ENCODE measurements around the gene CCDC192.
"Not testable (repeated sequence)": the region's sequence is repeated elsewhere in the genome, so short reads cannot be mapped to it uniquely, and the experiment has no call there.

Gene CCDC192

GRCh38 chr5:127697894-127698600 is 5.1 kb upstream of the CCDC192 start:
- DNase-seq: no peak

GRCh38 chr5:127699416-127699815 is 3.8 kb upstream of the CCDC192 start:
- no peak for DNase-seq

DNA sequence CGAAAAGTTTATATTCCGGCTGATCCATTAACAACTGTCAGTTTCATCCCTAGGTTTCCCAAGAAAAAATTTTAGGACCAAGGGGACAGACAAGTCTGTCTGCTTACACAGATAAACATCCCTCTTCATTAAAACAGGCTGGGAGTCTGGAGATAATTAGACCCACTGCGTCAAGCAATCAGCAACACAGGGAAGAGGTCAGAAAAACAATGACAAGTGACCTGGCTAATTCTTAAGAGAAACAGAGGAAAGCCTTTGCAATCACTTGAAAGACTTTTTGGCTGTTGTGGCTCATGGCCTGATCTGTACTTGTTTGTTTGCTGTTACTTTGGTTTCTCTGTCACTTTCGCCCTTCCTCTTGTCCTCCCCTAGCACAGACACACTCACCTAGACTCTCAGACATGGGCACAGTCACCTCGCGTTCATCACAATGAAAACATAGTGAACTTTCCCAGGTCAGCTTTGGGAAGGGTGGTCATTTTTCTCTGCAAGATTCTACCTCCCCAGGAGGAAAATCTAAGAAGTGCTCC is 2.9 kb upstream of the CCDC192 start:
- no peak for DNase-seq

DNA sequence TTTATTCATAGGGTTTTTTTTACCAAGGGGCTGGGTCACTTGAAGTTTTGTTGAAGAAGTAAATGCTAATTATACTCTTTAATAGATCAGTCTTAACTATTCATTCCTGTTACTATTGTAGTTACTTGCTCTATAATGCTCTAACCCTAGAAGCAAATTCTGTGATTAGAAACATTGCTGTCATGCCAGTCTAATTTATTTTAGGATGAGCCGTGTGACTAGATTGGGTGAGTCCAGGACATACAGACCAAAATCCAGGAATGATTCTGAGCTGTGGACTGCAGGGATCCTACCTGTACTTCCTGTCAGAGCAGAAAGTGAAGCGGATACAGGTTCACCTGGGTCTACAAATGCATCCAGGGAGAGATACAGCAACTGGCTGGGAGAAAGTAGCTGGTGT is 757 bp upstream of the CCDC192 start:
- DNase-seq: no peak

GRCh38 chr5:127705120-127705892 is 2.1 kb downstream of the CCDC192 start:
- no peak for DNase-seq

DNA sequence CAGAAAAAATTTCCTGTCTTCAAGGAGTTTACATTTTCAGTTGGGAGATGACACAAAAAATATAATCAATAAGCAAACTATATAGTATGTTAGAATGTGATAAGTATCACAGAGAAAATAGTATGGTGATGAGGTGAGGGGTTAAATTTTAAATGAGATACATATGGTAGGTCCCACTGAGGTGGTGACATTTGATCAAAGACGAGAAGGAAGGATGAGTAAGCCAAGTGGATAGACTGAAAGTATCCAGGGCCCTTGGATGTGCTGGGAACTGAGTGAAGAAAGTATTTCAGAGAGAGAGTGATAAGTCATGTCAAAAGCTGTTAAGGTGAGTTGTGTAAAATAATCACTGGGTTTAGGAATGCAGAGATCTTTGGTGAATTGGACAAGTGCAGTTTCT is 3.5 kb downstream of the CCDC192 start:
- no peak for DNase-seq

GRCh38 chr5:127707209-127707608 is 4.0 kb downstream of the CCDC192 start:
- no peak for DNase-seq

DNA sequence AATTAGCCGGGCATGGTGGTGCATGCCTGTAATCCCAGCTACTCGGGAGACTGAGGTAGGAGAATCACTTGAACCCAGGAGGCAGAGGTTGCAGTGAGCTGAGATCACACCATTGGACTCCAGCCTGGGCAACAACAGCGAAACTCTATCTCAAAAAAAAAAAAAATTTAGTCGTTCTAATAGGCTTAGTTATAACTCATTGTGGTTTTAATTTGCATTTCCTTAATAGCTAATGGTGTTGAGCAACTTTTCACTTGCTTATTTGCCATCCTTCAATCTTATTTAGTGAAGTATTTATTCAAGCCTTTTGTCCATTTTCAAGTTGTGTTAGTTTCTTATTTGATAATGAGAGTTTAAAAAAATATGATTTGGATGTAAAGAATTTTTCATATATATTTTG is 9.9 kb downstream of the CCDC192 start:
- DNase-seq: not testable (repeated sequence)

DNA sequence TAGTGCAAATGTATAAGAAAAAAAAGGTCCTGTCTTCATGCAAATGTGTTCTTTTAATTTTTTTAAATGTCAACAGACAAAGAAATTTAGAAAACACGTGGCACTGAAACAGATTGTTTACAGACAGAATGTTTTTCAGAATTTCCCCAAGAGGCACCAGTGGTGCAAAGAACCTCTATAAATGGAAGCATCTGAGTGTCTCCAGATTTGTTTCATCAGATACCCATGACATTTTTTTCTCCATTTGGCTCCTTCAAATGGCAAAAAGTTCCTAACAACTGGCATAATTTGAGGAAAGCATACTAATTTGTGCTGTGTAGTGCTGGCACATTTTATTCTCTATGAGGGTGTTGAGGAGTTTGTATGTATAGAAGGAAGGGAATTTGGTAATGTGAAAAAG is 15.0 kb downstream of the CCDC192 start:
- no peak for DNase-seq

- DNase-seq: no peak
These were observed 20.4 kb downstream of the CCDC192 start for GRCh38 chr5:127723571-127723970.

GRCh38 chr5:127725673-127726072 is 22.5 kb downstream of the CCDC192 start:
- no peak for DNase-seq

DNA sequence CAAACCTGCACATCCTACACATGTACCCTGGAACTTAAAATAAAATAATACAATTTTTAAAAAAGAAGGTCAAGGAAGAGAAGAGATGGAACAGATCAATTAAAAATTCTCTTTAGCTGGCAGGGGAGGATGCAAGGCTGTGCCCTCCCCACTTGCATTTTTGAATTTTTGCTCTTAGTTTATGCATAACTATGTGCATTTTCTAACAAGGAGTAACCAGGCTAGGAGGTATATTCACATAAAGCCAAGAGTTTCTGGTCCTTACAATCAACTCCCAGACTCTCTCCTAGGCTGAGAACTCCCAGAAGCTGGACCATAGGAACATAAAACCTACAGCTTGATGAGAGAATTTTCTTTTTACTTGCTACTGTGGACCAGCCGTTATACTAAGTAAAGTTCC is 29.8 kb downstream of the CCDC192 start:
- no peak for DNase-seq

- not testable (repeated sequence) for DNase-seq
These were observed 36.2 kb downstream of the CCDC192 start for GRCh38 chr5:127739348-127739747.

GRCh38 chr5:127739807-127740384 is 36.7 kb downstream of the CCDC192 start:
- no peak for DNase-seq

GRCh38 chr5:127741412-127741811 is 38.2 kb downstream of the CCDC192 start:
- no peak for DNase-seq

GRCh38 chr5:127744241-127744640 is 41.0 kb downstream of the CCDC192 start:
- DNase-seq: no peak

- no peak for DNase-seq
These were observed 43.6 kb downstream of the CCDC192 start for GRCh38 chr5:127746756-127747155.

- DNase-seq: not testable (repeated sequence)
These were observed 49.5 kb downstream of the CCDC192 start for GRCh38 chr5:127752503-127753265.

DNA sequence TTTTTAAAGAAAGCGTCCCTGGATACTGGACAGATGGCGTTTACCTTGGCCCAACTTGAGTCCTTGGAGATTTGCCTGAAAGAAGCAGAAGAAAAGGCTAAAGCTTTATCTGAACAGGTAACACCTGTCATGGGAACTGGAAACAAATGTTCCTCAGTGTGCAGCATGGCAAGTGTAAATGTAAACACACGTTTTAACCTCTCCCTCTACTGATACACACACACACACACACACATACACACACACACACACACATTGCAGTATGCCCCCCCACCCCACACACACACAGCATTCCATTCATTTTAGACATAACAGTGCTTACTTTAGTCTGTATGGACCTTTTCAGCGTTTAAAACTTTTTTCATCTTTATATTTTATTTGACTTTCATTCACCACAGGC is 51.1 kb downstream of the CCDC192 start:
- DNase-seq: no peak

DNA sequence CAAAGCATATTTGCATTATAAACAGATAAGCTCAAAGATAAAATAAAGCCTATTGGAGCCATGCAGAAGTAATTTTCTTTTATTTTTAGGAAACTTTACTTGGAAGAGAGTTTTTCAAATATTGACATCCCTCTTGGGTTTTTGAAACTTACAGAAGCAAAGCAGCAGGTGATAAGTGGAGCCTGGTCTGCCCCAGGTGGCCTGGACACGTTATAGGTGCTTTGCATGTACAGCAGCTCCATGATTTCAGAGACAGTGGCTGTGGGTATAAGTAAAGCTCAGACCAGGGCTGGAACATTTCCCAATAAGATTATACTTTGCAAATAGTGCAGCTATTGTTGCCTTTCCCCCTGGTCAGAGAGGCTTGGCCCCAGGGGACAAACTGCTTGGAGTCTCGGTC is 51.5 kb downstream of the CCDC192 start:
- no peak for DNase-seq

GRCh38 chr5:127757576-127757975 is 54.4 kb downstream of the CCDC192 start:
- peak; percentile 32 for DNase-seq

DNA sequence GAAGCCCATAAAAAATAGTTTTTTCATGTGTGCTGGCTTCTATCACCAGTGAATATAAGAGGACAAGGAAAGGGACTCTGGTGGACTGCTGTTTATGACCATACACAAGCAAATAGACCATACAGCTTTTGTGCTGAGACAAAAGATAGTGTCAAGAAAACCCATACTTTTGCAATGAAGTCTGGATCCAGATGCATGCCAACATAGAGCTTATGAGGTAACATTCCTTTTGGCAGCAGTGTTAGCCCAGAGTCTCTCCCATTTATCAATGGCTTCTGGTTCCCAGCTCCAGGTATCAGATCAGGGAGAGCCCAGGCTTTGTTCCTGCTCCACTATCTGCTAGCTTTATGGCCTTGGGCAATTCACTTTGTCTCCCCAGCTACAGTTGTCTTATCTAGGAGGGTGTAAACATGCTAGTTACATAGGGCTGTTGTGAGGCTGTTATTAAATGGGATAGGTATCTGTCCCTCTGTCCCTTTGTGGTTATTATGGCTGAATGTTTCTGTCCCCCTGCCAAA is 55.6 kb downstream of the CCDC192 start:
- DNase-seq: no peak

All from right kidney (tissue), 1 donor.